K562 (cell line): ENCODE measurements around the gene IL13RA1. TPM values are rescaled to one million over a fixed set of nuclear protein-coding genes. Genes with fewer than 3 reads are reported as not detected.

Experiments
- ATAC-seq: fragments of 200-7000 bp; cut with Tn5 transposase; 3 replicates; pipeline ENCODE4 v1.9.1; 2020; ENCODE audit warnings: moderate library complexity
- BruUV-seq: library from RNA; stranded (reverse); fragments of 400-500 nt; replicated peaks from 2 replicates; lab custom pipeline; 2021; lab: Mats Ljungman, UMichigan
- CTCF ChIA-PET: fragments of 300-600 bp; formaldehyde crosslinking; extraction: SDS; loops from one replicate; lab custom pipeline; 2021; ENCODE audit warnings: low intra/inter-chr PET ratio; lab: Yijun Ruan, JAX
- POLR2A ChIA-PET: fragments of 300-600, 350-650 bp; sonication (Branson Sonifier 250); formaldehyde crosslinking; extraction: SDS; loops from one replicate; lab custom pipeline; 2021; ENCODE audit warnings: antibody characterized with exemption, inconsistent platforms; lab: Yijun Ruan, JAX
- DNase-seq, 4 experiments: peaks; one replicate each; pipeline versions ENCODE4 v3.0.0 to v3.0.0-alpha.2; 2011 to 2018; ENCODE audit warnings: low spot score in 3 of 4, mixed read lengths in 3 of 4; ENCODE audit errors: extremely low read depth in 1 of 4
- FAIRE-seq: peaks from 2 replicates; lab custom pipeline; 2011; peaks lifted over from hg19 to GRCh38; lab: Jason Lieb, UNC
- H2AFZ ChIP-seq: 2 replicates; pipeline ENCODE4 v1.6.0; 2011; ENCODE audit warnings: low read depth, low read length, control low read depth, inconsistent platforms
- H3K27ac ChIP-seq: fragments of 200-600 bp; 3 replicates; pipeline ENCODE4 v1.8.0; 2011; ENCODE audit warnings: low read depth, mild to moderate bottlenecking, control low read depth, inconsistent platforms, low read length, moderate library complexity, mixed read lengths; ENCODE audit errors: extremely low read depth
- H3K27me3 ChIP-seq, 2 experiments: fragments of 300-600 bp in 1 of 2; 2 replicates in 1 of 2; 3 replicates in 1 of 2; pipeline versions ENCODE4 v1.6.0 to v1.8.0; 2011; ENCODE audit warnings: inconsistent platforms in 2 of 2, low read length in 2 of 2, mild to moderate bottlenecking in 1 of 2, mixed read lengths in 1 of 2, moderate library complexity in 1 of 2; ENCODE audit not compliant: control insufficient read depth in 2 of 2, insufficient read depth in 2 of 2
- H3K36me3 ChIP-seq: fragments of 300-600 bp; 3 replicates; pipeline ENCODE4 v1.8.0; 2011; ENCODE audit warnings: mild to moderate bottlenecking, low read length, inconsistent platforms; ENCODE audit not compliant: control insufficient read depth, insufficient read depth
- H3K4me1 ChIP-seq, 2 experiments: fragments of 200-600 bp in 1 of 2; replicated peaks in 1 of 2; 2 replicates in 1 of 2; 3 replicates in 1 of 2; pipeline versions ENCODE4 v1.5.1 to v1.8.0; 2011; ENCODE audit warnings: inconsistent platforms in 2 of 2, low read length in 2 of 2, mild to moderate bottlenecking in 1 of 2, mixed read lengths in 1 of 2, moderate library complexity in 1 of 2; ENCODE audit not compliant: control insufficient read depth in 2 of 2, insufficient read depth in 2 of 2
- H3K4me2 ChIP-seq: 2 replicates; pipeline ENCODE4 v1.6.1; 2011; ENCODE audit warnings: low read length, control low read depth, inconsistent platforms, mixed read lengths; ENCODE audit not compliant: insufficient read depth
- H3K4me3 ChIP-seq: fragments of 200-600 bp; sonication (generic), shearing (Covaris generic); 2 replicates; pipeline ENCODE4 v1.5.1; 2016; ENCODE audit warnings: control low read depth, inconsistent platforms
- H3K79me2 ChIP-seq: fragments of 200-600 bp; 3 replicates; pipeline ENCODE4 v1.8.0; 2011; ENCODE audit warnings: low read length, inconsistent platforms; ENCODE audit not compliant: control insufficient read depth, insufficient read depth
- H3K9ac ChIP-seq, 2 experiments: 2 replicates each; pipeline versions ENCODE4 v1.6.0 to v1.6.1; 2011; ENCODE audit warnings: low read depth in 2 of 2, low read length in 2 of 2, control low read depth in 1 of 2, inconsistent platforms in 1 of 2, mild to moderate bottlenecking in 1 of 2, mixed read lengths in 1 of 2; ENCODE audit not compliant: insufficient read depth in 1 of 2
- H3K9me1 ChIP-seq: one replicate; pipeline ENCODE4 v1.6.0; 2011; ENCODE audit warnings: inconsistent platforms, mild to moderate bottlenecking, low read length, moderate library complexity; ENCODE audit not compliant: control insufficient read depth, insufficient read depth
- H3K9me3 ChIP-seq: replicated peaks from 2 replicates; pipeline ENCODE4 v1.5.1; 2011; ENCODE audit warnings: low read depth, low read length, inconsistent platforms; ENCODE audit not compliant: control insufficient read depth, insufficient read depth
- H4K20me1 ChIP-seq: replicated peaks from 2 replicates; pipeline ENCODE4 v1.6.1; 2011; ENCODE audit warnings: low read length, inconsistent platforms, mixed read lengths; ENCODE audit not compliant: control insufficient read depth, insufficient read depth
- CREM ChIP-seq: IDR thresholded peaks from 2 replicates; pipeline ENCODE4 v1.6.1; 2014; ENCODE audit warnings: antibody characterized with exemption, low read depth
- EHMT2 ChIP-seq: fragments of 450-650 bp; IDR thresholded peaks from 2 replicates; pipeline ENCODE4 v1.6.1; 2018; ENCODE audit warnings: antibody characterized with exemption
- ELF4 ChIP-seq: fragments of 450-650 bp; formaldehyde crosslinking; IDR thresholded peaks from 2 replicates; pipeline ENCODE4 v1.4.0; 2022; ENCODE audit warnings: missing genetic modification characterization
- EZH2 ChIP-seq: IDR thresholded peaks from 2 replicates; pipeline ENCODE4 v1.6.1; 2012; ENCODE audit warnings: low read depth, mild to moderate bottlenecking, inconsistent platforms, low read length, borderline replicate concordance
- KAT7 ChIP-seq: sonication (generic); formaldehyde crosslinking; IDR thresholded peaks from 2 replicates; pipeline ENCODE4 v1.8.0; 2022; ENCODE audit warnings: missing genetic modification reagents, mild to moderate bottlenecking, borderline replicate concordance
- NCOA4 ChIP-seq: fragments of 450-650 bp; IDR thresholded peaks from 2 replicates; pipeline ENCODE4 v1.6.1; 2018; ENCODE audit warnings: mild to moderate bottlenecking; ENCODE audit not compliant: partially characterized antibody
- PTBP1 ChIP-seq: fragments of 200-400 bp; formaldehyde crosslinking; IDR thresholded peaks from 2 replicates; pipeline ENCODE4 v1.6.1; 2017; ENCODE audit warnings: low read depth, low read length
- RB1 ChIP-seq: fragments of 450-650 bp; IDR thresholded peaks from 2 replicates; pipeline ENCODE4 v1.6.1; 2017; ENCODE audit warnings: low read depth, mild to moderate bottlenecking
- ZC3H4 ChIP-seq: sonication (generic); formaldehyde crosslinking; IDR thresholded peaks from 2 replicates; pipeline ENCODE4 v1.9.0; 2021; ENCODE audit warnings: missing genetic modification reagents, borderline replicate concordance
- ZNF561 ChIP-seq: fragments of 450-650 bp; formaldehyde crosslinking; conservative IDR thresholded peaks from 2 replicates; pipeline ENCODE4 v1.4.0; 2020; ENCODE audit warnings: mild to moderate bottlenecking, moderate library complexity
- ZNF830 ChIP-seq: fragments of 250-450 bp; sonication (Bioruptor Pico); IDR thresholded peaks from 2 replicates; pipeline ENCODE4 v1.5.0; 2021; ENCODE audit warnings: mild to moderate bottlenecking
- ZZZ3 ChIP-seq: fragments of 450-650 bp; IDR thresholded peaks from 2 replicates; pipeline ENCODE4 v1.6.1; 2016; ENCODE audit warnings: antibody characterized with exemption, mild to moderate bottlenecking, moderate library complexity
- WGBS: fragments of 100-300 bp; shearing (Covaris generic); methylation state at CpG from one replicate; pipeline ENCODE4 v1.1.6; 2016; ENCODE audit warnings: low coverage, mixed read lengths; ENCODE audit not compliant: insufficient coverage; ENCODE audit errors: missing lambda C conversion rate; 5-methylcytosine and 5-hydroxymethylcytosine counted together
- in situ Hi-C: fragments of 300-500 bp; cut with MboI; formaldehyde crosslinking; loops from 4 replicates; pipeline ENCODE4 v1.15.0; 2018; ENCODE audit warnings: inconsistent platforms, mixed read lengths
- intact Hi-C: fragments of 100-400 bp; cut with micrococcal nuclease; formaldehyde crosslinking; loops from 2 replicates; pipeline ENCODE4 v1.14.2; 2022
- polyA plus RNA-seq, 8 experiments: library from polyadenylated mRNA; depleted of rRNA in 4 of 8; stranded (reverse) in 5 of 8; unstranded in 3 of 8; fragments of >200 nt; fragmentation: Nextera tagmentation in 2 of 8; fragmentation: Illumina TruSeq in 1 of 8; extraction: Ambion mirVana in 2 of 8; extraction: Trizol in 1 of 8; gene quantifications; 2 replicates each; pipeline versions ENCODE4 v1.2.1 to v1.2.3, GENCODE V29; 2011 to 2014; ENCODE audit warnings: inconsistent platforms in 1 of 8, missing spikeins in 1 of 8
- total RNA-seq, 7 experiments: library from RNA; depleted of rRNA in 6 of 7; stranded (reverse); fragments of >200 nt in 6 of 7; fragmentation: Illumina TruSeq in 2 of 7; extraction: Trizol in 2 of 7; gene quantifications; 2 replicates each; pipeline versions ENCODE4 v1.2.1 to v1.2.3, GENCODE V29; 2011 to 2021; ENCODE audit warnings: low replicate concordance in 1 of 7
- TF ChIP-seq, protein P1 (sequence below), 2 experiments: IDR thresholded peaks; 2 replicates each; pipeline ENCODE4 v1.6.1; 2012; ENCODE audit warnings: improper control_type of control experiment in 2 of 2, low read depth in 2 of 2, low read length in 2 of 2, borderline replicate concordance in 1 of 2
- TF ChIP-seq, protein P2 (sequence below): fragments of 450-650 bp; IDR thresholded peaks from 2 replicates; pipeline ENCODE4 v1.6.1; 2017; ENCODE audit warnings: mild to moderate bottlenecking, moderate library complexity

The IL13RA1 gene
- total and polyA plus RNA-seq, 9 of the 15 experiments (the other 6 are each of a cell fraction or from before 2014, with no cell fraction given) = 2.9 to 22.9 (median 12.2) TPM

DNA sequence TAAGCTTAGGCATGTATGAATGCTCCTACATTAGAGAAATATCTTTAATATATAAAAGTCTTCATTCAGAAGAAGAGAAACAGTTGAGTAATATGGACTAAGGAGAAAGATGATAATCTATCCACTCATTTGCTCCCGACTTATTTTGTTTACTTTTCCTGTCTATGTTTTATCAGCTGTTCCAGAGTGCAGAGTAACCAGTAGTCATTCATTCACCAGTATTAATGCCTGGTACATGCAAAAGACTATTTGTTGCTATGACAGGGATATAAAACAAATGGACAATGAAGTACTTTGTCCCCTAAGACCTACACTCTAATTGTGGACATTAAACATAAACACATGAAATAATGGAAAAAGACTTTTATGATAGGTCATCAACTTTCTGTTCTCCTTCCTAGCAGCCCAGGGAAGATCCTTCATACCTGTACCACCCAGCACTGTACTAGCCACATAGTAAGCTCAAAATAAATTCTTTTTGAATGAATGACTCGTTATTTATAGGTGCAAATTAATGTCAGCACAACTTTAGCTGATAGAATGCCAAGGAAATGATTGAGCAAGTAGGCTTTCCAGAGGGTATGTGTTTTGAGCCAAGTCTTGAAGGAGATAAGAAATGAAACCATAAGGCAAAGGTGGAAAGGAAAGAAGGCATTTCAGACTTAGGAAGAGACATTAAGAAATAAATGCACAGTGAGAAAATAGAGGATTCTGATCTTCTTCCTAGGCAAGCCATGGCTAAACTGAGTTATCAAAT, 45.0 kb upstream of the IL13RA1 start:
- intact Hi-C loops = no loop called here
- no TSS peak for BruUV-seq
- in situ Hi-C loops = no loop called here
- ChIA-PET CTCF (no interaction called here), POLR2A (no interaction called here)
- Histone ChIP-seq H3K9me1 (no peaks in the 10 kb centered on the region), H3K27me3 (no peaks in the 10 kb centered on the region), H3K9me3 (no peaks in the 10 kb centered on the region), H2AFZ (no peak overlapping the region), H3K4me1 (no peaks in the 10 kb centered on the region), H3K79me2 (no peaks in the 10 kb centered on the region), H3K36me3 (peaks cover 61% of the 10 kb centered on the region; the same call in 2 of the 3 replicates), H3K27ac (no peak overlapping the region), H4K20me1 (no peaks in the 10 kb centered on the region), H3K4me3 (no peak overlapping the region), H3K9ac (no peak overlapping the region), H3K4me2 (no peak overlapping the region)
- 37% methylated on average over 2 of the region's 2 CpGs for WGBS
- ATAC-seq = no peak
- DNase-seq = no peak
- TF ChIP-seq ZNF561 (no peak), PTBP1 (no peak), ZNF830 (CRISPR knock-in tag) (no peak), CREM (no peak), ZZZ3 (no peak)
- FAIRE-seq = no peak

DNA sequence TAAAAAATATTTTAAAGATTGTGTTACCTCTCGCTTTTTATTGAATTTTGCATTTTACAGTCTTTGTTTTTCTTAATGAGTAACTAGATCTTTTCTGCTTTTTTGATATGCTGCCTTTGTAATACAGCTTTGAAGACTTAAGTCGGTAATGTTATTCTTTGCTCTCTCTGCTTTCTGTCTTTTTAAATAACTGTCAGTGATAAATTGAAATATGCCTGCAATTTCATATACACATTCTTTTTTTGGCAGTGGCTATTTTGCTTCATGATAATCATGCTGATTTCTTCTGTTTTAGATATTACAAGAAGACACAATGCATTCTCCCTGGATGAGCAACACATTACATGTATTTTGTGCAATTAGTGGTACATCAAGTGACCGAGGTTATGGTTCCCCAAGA, 42.0 kb upstream of the IL13RA1 start:
- Histone ChIP-seq H3K9ac (no peak overlapping the region), H3K4me1 (no peaks in the 10 kb centered on the region), H2AFZ (no peak overlapping the region), H3K4me2 (no peak overlapping the region), H3K9me1 (no peaks in the 10 kb centered on the region), H3K9me3 (no peaks in the 10 kb centered on the region), H3K79me2 (no peaks in the 10 kb centered on the region), H3K36me3 (peaks cover 55% of the 10 kb centered on the region; the same call in 2 of the 3 replicates), H3K4me3 (no peak overlapping the region), H4K20me1 (no peaks in the 10 kb centered on the region), H3K27me3 (no peaks in the 10 kb centered on the region), H3K27ac (no peak overlapping the region)
- intact Hi-C loops = no loop called here
- FAIRE-seq (no peak), DNase-seq (no peak), ATAC-seq (no peak)
- in situ Hi-C loops = no loop called here
- WGBS = 93% methylated on average over 3 of the region's 3 CpGs
- ChIA-PET POLR2A (no interaction called here), CTCF (no interaction called here)
- TF ChIP-seq KAT7 (no peak), ELF4 (no peak), EZH2 (no peak), EHMT2 (no peak), ZC3H4 (CRISPR knock-in tag) (no peak), NCOA4 (no peak), RB1 (no peak)
- TF ChIP-seq, protein P1, sequence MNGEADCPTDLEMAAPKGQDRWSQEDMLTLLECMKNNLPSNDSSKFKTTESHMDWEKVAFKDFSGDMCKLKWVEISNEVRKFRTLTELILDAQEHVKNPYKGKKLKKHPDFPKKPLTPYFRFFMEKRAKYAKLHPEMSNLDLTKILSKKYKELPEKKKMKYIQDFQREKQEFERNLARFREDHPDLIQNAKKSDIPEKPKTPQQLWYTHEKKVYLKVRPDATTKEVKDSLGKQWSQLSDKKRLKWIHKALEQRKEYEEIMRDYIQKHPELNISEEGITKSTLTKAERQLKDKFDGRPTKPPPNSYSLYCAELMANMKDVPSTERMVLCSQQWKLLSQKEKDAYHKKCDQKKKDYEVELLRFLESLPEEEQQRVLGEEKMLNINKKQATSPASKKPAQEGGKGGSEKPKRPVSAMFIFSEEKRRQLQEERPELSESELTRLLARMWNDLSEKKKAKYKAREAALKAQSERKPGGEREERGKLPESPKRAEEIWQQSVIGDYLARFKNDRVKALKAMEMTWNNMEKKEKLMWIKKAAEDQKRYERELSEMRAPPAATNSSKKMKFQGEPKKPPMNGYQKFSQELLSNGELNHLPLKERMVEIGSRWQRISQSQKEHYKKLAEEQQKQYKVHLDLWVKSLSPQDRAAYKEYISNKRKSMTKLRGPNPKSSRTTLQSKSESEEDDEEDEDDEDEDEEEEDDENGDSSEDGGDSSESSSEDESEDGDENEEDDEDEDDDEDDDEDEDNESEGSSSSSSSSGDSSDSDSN (IDR thresholded peaks at IDR 0.05; ENCODE audit: borderline replicate concordance in 1 of 2, low read depth in 2 of 2, low read length in 2 of 2) = no peak
- TF ChIP-seq, protein P2, sequence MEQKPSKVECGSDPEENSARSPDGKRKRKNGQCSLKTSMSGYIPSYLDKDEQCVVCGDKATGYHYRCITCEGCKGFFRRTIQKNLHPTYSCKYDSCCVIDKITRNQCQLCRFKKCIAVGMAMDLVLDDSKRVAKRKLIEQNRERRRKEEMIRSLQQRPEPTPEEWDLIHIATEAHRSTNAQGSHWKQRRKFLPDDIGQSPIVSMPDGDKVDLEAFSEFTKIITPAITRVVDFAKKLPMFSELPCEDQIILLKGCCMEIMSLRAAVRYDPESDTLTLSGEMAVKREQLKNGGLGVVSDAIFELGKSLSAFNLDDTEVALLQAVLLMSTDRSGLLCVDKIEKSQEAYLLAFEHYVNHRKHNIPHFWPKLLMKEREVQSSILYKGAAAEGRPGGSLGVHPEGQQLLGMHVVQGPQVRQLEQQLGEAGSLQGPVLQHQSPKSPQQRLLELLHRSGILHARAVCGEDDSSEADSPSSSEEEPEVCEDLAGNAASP = no peak
- no TSS peak for BruUV-seq
